Hindlimb muscle (tissue), 1 donor: ENCODE data around the gene CD37. TPM values are rescaled to one million over a fixed set of nuclear protein-coding genes. Genes with fewer than 3 reads are reported as not detected.
A peak's percentile ranks its signal among the peaks of the same experiment; 100 is the strongest.
"Not testable (repeated sequence)": the region's sequence is repeated elsewhere in the genome, so short reads cannot be mapped to it uniquely, and the experiment has no call there.

Experiments
- DNase-seq: peaks from one replicate; pipeline ENCODE4 v3.0.0-alpha.2; 2013
- polyA plus RNA-seq: library from polyadenylated mRNA; unstranded; fragments of 120-200 nt; gene quantifications from one replicate; pipeline ENCODE4 v1.2.1, GENCODE V29; 2013; ENCODE audit not compliant: insufficient read length

Gene CD37
- polyA plus RNA-seq, 1 donor = 18.5 TPM

- not testable (repeated sequence) for DNase-seq
Observed at GRCh38 chr19:49331187-49331586, 4.0 kb upstream of the CD37 start.

- DNase-seq = no peak
Observed at GRCh38 chr19:49331616-49332055, 3.6 kb upstream of the CD37 start.

GRCh38 chr19:49332691-49333417 lies 2.4 kb upstream of the CD37 start:
- DNase-seq = not testable (repeated sequence)

GRCh38 chr19:49333418-49333805 lies 1.8 kb upstream of the CD37 start:
- DNase-seq = no peak

- no peak for DNase-seq
Observed at GRCh38 chr19:49333811-49334288, 1.4 kb upstream of the CD37 start.

GRCh38 chr19:49335784-49336481 lies 727 bp downstream of the CD37 start:
- no peak for DNase-seq

GRCh38 chr19:49336482-49337266 lies 1.5 kb downstream of the CD37 start:
- no peak for DNase-seq

- DNase-seq = no peak
Observed at GRCh38 chr19:49337267-49338022, 2.2 kb downstream of the CD37 start.

GRCh38 chr19:49338023-49338677 lies 2.9 kb downstream of the CD37 start:
- DNase-seq = no peak

- DNase-seq = no peak
Observed at GRCh38 chr19:49338691-49339300, 3.6 kb downstream of the CD37 start.

GRCh38 chr19:49339301-49340068 lies 4.3 kb downstream of the CD37 start:
- peak; percentile 88 for DNase-seq

GRCh38 chr19:49340069-49340864 lies 5.1 kb downstream of the CD37 start:
- DNase-seq = no peak

GRCh38 chr19:49340865-49341718 lies 5.9 kb downstream of the CD37 start:
- no peak for DNase-seq

GRCh38 chr19:49342291-49342721 lies 7.1 kb downstream of the CD37 start:
- DNase-seq = no peak

- no peak for DNase-seq
Observed at GRCh38 chr19:49343123-49343522, 7.9 kb downstream of the CD37 start.

GRCh38 chr19:49344505-49345423 lies 9.6 kb downstream of the CD37 start:
- DNase-seq = no peak

GRCh38 chr19:49347191-49347590 lies 12.0 kb downstream of the CD37 start:
- DNase-seq = no peak
